Activated T-helper 1 cell treated with anti-CD3 and anti-CD28 coated beads, Interleukin-12 subunit alpha, Interleukin-12 subunit beta, Interleukin-2, Interleukin-4 antibody, amounts not matched to agents 30 ng/mL and 10 ng/mL and 1 ng/mL, durations not matched to agents 14 hours and 24 hours and 36 hours (primary cell): Measurements from ENCODE around the gene DNAJC1. TPM values are rescaled to one million over a fixed set of nuclear protein-coding genes. Genes with fewer than 3 reads are reported as not detected.

ENCODE experiments used
- DNase-seq: peaks from one replicate; pipeline ENCODE4 v3.0.0; 2021; ENCODE audit warnings: low spot score
- H3K27ac Mint-ChIP-seq: one replicate; pipeline ENCODE4 v1.8.0; 2021; ENCODE audit warnings: mild to moderate bottlenecking, mixed read lengths
- H3K27me3 Mint-ChIP-seq: one replicate; pipeline ENCODE4 v1.8.0; 2022; ENCODE audit warnings: mild to moderate bottlenecking, moderate library complexity, mixed read lengths; ENCODE audit not compliant: insufficient read depth
- H3K36me3 Mint-ChIP-seq: one replicate; pipeline ENCODE4 v1.8.0; 2021; ENCODE audit warnings: low read depth, mixed read lengths
- H3K4me1 Mint-ChIP-seq: one replicate; pipeline ENCODE4 v1.8.0; 2021; ENCODE audit warnings: low read depth, mixed read lengths
- H3K4me3 Mint-ChIP-seq: one replicate; pipeline ENCODE4 v1.8.0; 2021; ENCODE audit warnings: mild to moderate bottlenecking, moderate library complexity, mixed read lengths
- H3K9me3 Mint-ChIP-seq: one replicate; pipeline ENCODE4 v1.8.0; 2021; ENCODE audit warnings: mixed read lengths
- intact Hi-C: fragments of 100-400 bp; cut with micrococcal nuclease; formaldehyde crosslinking; loops from one replicate; pipeline ENCODE4 v1.15.1; 2024
- total RNA-seq: library from RNA; stranded (reverse); gene quantifications from 2 replicates; pipeline ENCODE4 v1.2.3, GENCODE V29; 2022

The DNAJC1 gene
- total RNA-seq, 1 donor from 2014 or later = 26.2 TPM

GRCh38 chr10:21797533-21797932, 206.0 kb downstream of the DNAJC1 start:
- DNase-seq = no peak
- Mint-ChIP-seq H3K9me3 (peaks cover 4% of the 10 kb centered on the region), H3K27me3 (no peaks in the 10 kb centered on the region), H3K36me3 (peaks cover 12% of the 10 kb centered on the region), H3K27ac (no peak overlapping the region), H3K4me3 (no peak overlapping the region), H3K4me1 (peaks cover 14% of the 10 kb centered on the region)
- intact Hi-C loops = no loop called here

DNA sequence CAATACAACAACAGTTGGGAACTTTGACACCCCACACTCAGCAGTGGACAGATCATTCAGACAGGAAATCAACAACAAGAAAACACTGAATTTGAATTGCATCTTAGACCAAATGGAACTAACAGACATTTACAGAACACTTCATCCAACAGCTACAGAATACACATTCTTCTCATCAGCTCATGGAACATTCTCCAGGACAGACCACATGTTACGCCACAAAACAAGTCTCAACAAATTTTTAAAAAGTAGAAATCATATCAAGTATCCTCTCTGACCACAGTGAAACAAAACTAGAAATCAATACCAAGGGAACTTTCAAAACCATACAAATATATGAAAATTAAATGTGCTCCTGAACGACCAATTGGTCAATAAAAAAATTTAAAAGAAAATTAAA, 212.3 kb downstream of the DNAJC1 start:
- no peak overlapping the region for H3K4me3 Mint-ChIP-seq
- intact Hi-C loops = no loop called here

GRCh38 chr10:21776883-21777282, 226.6 kb downstream of the DNAJC1 start:
- intact Hi-C loops = no loop called here
- Mint-ChIP-seq H3K4me1 (no peaks in the 10 kb centered on the region), H3K36me3 (peaks cover 22% of the 10 kb centered on the region), H3K9me3 (peaks cover 15% of the 10 kb centered on the region), H3K27ac (no peak overlapping the region), H3K4me3 (no peak overlapping the region), H3K27me3 (no peaks in the 10 kb centered on the region)
- DNase-seq = no peak

More for the DNA sequence above, 212.3 kb downstream of the DNAJC1 start:
- Mint-ChIP-seq H3K36me3 (peaks cover 14% of the 10 kb centered on the region), H3K27me3 (no peaks in the 10 kb centered on the region), H3K4me1 (peaks cover 15% of the 10 kb centered on the region), H3K27ac (no peak overlapping the region), H3K9me3 (peaks cover 14% of the 10 kb centered on the region)
- no peak for DNase-seq

DNA sequence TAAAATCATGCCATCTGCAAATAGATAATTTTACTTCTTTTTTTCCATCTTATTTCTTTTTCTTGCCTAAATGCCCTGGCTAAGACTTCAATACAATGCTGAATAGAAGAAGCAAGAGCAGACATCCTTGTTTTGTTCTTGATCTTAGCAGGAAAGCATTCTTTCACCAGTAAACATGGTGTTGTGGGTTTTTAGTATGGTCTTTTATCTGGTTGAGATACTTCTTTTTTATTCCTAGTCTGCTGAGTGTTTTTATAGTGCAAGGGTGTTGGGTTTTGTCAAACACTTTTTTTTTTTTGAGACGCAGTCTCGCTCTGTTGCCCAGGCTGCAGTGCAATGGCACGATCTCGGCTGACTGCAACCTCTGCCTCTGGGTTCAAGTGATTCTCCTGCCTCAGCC, 232.3 kb downstream of the DNAJC1 start:
- DNase-seq = no peak
- H3K27ac Mint-ChIP-seq = no peak overlapping the region
- H3K9me3 Mint-ChIP-seq = peaks cover 8% of the 10 kb centered on the region
- no peaks in the 10 kb centered on the region for H3K27me3 Mint-ChIP-seq
- H3K4me3 Mint-ChIP-seq = no peak overlapping the region
- no peaks in the 10 kb centered on the region for H3K4me1 Mint-ChIP-seq
- H3K36me3 Mint-ChIP-seq = peaks cover 9% of the 10 kb centered on the region
- intact Hi-C loops = no loop called here

DNA sequence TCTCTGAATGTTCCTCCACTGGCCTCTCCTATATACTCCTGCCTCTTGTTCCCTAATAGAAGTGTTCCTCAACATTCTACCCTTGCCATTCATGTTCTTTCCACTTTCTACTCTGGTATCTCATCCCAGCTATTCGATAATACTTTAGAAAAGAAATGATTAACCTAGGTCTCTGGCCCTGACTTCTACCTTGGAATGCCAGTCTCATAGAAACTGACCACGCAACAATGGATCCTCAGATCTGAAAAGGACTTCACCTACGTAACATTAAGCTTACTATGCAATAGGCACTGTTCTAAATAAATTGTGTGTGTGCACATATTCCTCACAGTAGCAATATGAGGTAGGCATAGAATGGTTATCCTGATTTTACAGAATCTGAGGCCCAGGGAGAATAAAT, 234.5 kb downstream of the DNAJC1 start:
- H3K27ac Mint-ChIP-seq = no peak overlapping the region
- peaks cover 12% of the 10 kb centered on the region for H3K4me1 Mint-ChIP-seq
- peaks cover 8% of the 10 kb centered on the region for H3K36me3 Mint-ChIP-seq
- no peak overlapping the region for H3K4me3 Mint-ChIP-seq
- no peak for DNase-seq
- H3K27me3 Mint-ChIP-seq = no peaks in the 10 kb centered on the region
- intact Hi-C loops = no loop called here
- H3K9me3 Mint-ChIP-seq = peaks cover 8% of the 10 kb centered on the region

GRCh38 chr10:21764466-21765189, 238.9 kb downstream of the DNAJC1 start:
- no peaks in the 10 kb centered on the region for H3K27me3 Mint-ChIP-seq
- H3K4me1 Mint-ChIP-seq = peaks cover 18% of the 10 kb centered on the region
- H3K36me3 Mint-ChIP-seq = peaks cover 6% of the 10 kb centered on the region
- H3K9me3 Mint-ChIP-seq = no peaks in the 10 kb centered on the region
- H3K27ac Mint-ChIP-seq = peak overlapping the region; percentile 76
- peak overlapping the region; percentile 21 for H3K4me3 Mint-ChIP-seq
- peak; percentile 18 for DNase-seq
- intact Hi-C loops = no loop called here

GRCh38 chr10:21760332-21760731, 243.2 kb downstream of the DNAJC1 start:
- intact Hi-C loops = no loop called here
- DNase-seq = no peak
- no peak overlapping the region for H3K27ac Mint-ChIP-seq
- no peaks in the 10 kb centered on the region for H3K9me3 Mint-ChIP-seq
- H3K27me3 Mint-ChIP-seq = no peaks in the 10 kb centered on the region
- peaks cover 16% of the 10 kb centered on the region for H3K4me1 Mint-ChIP-seq
- H3K36me3 Mint-ChIP-seq = peaks cover 11% of the 10 kb centered on the region
- no peak overlapping the region for H3K4me3 Mint-ChIP-seq

DNA sequence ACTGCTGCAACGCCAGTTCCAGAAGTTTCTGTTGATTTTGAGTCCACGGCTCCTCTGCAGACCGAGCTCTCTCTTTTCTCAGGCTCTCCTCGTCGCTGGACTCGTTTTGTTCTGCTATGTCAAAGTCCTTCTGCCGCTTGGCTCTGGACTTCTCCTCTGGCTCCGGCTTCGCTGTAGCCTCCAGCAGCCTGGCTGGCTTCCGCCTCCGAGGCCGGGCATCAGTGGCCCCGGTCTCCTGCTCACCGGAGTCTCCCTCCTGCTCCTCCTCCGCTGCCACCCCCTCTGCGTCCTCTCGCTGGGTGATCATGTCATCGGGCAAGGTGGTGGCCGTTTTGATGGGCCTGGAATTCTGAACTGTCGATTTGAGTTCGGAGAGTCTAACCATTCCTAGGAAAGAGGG, 244.3 kb downstream of the DNAJC1 start:
- Mint-ChIP-seq H3K4me3 (no peak overlapping the region), H3K36me3 (peaks cover 11% of the 10 kb centered on the region), H3K27ac (no peak overlapping the region), H3K4me1 (peaks cover 7% of the 10 kb centered on the region), H3K9me3 (no peaks in the 10 kb centered on the region), H3K27me3 (no peaks in the 10 kb centered on the region)
- intact Hi-C loops = no loop called here
- no peak for DNase-seq

- intact Hi-C loops = no loop called here
- H3K36me3 Mint-ChIP-seq = peaks cover 6% of the 10 kb centered on the region
- no peak for DNase-seq
- peaks cover 2% of the 10 kb centered on the region for H3K4me1 Mint-ChIP-seq
- no peaks in the 10 kb centered on the region for H3K9me3 Mint-ChIP-seq
- no peaks in the 10 kb centered on the region for H3K27me3 Mint-ChIP-seq
- no peak overlapping the region for H3K4me3 Mint-ChIP-seq
- no peak overlapping the region for H3K27ac Mint-ChIP-seq
Measured at GRCh38 chr10:21758696-21759095, 244.8 kb downstream of the DNAJC1 start.

DNA sequence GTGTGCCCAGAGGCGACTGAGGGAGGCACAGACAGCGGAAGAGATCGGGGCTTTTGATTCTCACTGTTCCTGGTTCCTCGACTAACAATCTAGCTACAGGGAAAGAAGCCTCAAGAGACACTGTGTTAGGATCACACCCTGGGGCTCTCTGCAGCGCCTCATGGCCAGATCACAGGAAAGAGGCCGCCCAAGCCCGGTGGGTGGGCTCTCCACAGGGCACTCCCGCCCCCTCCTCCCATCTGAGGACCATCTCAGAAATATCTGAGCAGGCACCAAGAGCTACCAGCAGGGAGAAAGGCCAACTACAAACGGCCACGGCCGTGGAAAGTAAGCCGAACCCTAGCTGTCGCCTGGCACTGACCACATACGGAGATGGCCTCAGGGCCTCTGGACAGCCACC, 245.3 kb downstream of the DNAJC1 start:
- H3K27me3 Mint-ChIP-seq = no peaks in the 10 kb centered on the region
- no peaks in the 10 kb centered on the region for H3K9me3 Mint-ChIP-seq
- H3K4me3 Mint-ChIP-seq = no peak overlapping the region
- intact Hi-C loops = no loop called here
- H3K36me3 Mint-ChIP-seq = peaks cover 5% of the 10 kb centered on the region
- no peak for DNase-seq
- no peaks in the 10 kb centered on the region for H3K4me1 Mint-ChIP-seq
- H3K27ac Mint-ChIP-seq = no peak overlapping the region

DNA sequence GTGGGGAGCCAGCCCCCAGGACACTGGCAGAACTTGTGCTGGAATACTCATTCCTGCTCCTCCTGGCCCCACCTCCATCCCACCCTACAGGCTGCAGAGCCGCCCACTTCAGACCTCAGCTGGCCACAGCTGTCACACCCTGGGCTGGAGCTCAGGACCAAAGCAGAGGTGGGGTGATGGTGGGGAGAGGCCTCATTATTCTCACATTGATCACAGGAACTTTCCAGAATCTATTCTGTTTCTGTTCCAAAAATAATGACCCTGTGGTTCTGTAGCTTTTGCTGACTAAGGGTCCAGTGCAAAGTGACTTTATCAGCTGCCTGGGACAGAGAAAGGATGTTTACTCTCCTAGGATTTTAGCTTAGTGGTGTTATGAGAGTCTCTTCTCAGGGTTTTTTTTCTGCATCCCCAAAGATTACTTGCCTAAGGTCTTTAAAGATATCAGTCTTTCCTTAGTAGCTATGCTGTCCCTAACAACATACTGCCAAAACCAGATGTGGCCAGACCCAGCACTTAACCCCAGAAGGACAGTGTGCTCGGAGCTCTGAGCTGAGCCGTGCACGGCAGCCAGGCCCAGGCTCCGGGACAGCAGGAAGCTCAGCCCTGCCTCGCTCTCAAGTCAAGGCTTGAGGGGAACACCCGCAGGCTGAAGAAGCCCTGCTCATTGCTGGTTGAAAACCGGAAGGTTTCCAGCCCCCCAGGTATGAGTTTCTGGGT, 246.2 kb downstream of the DNAJC1 start:
- no peaks in the 10 kb centered on the region for H3K27me3 Mint-ChIP-seq
- no peak overlapping the region for H3K4me3 Mint-ChIP-seq
- H3K4me1 Mint-ChIP-seq = no peaks in the 10 kb centered on the region
- H3K27ac Mint-ChIP-seq = no peak overlapping the region
- peaks cover 5% of the 10 kb centered on the region for H3K36me3 Mint-ChIP-seq
- H3K9me3 Mint-ChIP-seq = no peaks in the 10 kb centered on the region
- intact Hi-C loops = no loop called here
- no peak for DNase-seq

- no peak for DNase-seq
- intact Hi-C loops = no loop called here
- no peak overlapping the region for H3K27ac Mint-ChIP-seq
- H3K4me3 Mint-ChIP-seq = no peak overlapping the region
- no peaks in the 10 kb centered on the region for H3K9me3 Mint-ChIP-seq
- peaks cover 5% of the 10 kb centered on the region for H3K36me3 Mint-ChIP-seq
- H3K4me1 Mint-ChIP-seq = no peaks in the 10 kb centered on the region
- H3K27me3 Mint-ChIP-seq = no peaks in the 10 kb centered on the region
Measured at GRCh38 chr10:21756707-21757106, 246.8 kb downstream of the DNAJC1 start.

GRCh38 chr10:21754410-21755011, 249.0 kb downstream of the DNAJC1 start:
- Mint-ChIP-seq H3K9me3 (no peaks in the 10 kb centered on the region), H3K27me3 (no peaks in the 10 kb centered on the region), H3K36me3 (peaks cover 5% of the 10 kb centered on the region), H3K27ac (no peak overlapping the region), H3K4me3 (no peak overlapping the region), H3K4me1 (no peaks in the 10 kb centered on the region)
- intact Hi-C loops = no loop called here
- no peak for DNase-seq
